CD4-positive, alpha-beta T cell treated with Interleukin-2 at 100 ng/mL for 4 hours (primary cell): ENCODE data around the gene GRK2.
"Not testable (repeated sequence)": the region's sequence is repeated elsewhere in the genome, so short reads cannot be mapped to it uniquely, and the experiment has no call there.

Source experiments
- DNase-seq: peaks from one replicate; pipeline ENCODE4 v3.0.0-alpha.2; 2020; ENCODE audit warnings: low spot score

The GRK2 gene

DNA sequence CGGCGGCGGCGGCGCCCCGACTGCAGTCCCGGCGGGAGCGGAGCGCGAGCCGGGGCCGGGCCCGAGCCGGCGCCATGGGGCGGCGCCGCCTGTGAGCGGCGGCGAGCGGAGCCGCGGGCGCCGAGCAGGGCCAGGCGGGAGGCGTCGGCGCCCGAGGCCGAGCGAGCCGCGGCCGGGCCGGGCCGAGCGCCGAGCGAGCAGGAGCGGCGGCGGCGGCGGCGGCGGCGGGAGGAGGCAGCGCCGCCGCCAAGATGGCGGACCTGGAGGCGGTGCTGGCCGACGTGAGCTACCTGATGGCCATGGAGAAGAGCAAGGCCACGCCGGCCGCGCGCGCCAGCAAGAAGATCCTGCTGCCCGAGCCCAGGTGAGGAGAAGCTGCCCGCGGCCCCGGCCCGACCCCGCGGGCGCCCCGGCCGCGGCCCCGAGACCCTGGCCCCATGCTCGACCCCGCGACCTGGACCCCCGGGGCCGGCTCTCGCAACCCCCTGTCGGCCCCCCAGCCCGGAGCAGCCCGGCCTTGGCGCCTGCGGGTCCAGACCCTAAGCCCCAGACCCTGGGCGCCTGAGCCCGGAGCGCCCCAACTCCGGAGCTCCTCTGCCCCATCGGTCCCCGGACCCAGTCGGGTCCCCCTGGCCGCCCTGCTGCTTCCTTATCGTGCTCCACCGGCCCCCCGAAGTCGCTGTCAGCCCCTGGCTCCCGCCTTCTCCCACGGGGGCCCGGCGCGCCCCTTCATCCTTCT is at the start of gene GRK2:
TSS of gene GRK2 (plus strand) at position 25 of the 739 bp plus-strand sequence. CDS start at position 252, 227 bp downstream.
- peak; percentile 33 for DNase-seq

DNA sequence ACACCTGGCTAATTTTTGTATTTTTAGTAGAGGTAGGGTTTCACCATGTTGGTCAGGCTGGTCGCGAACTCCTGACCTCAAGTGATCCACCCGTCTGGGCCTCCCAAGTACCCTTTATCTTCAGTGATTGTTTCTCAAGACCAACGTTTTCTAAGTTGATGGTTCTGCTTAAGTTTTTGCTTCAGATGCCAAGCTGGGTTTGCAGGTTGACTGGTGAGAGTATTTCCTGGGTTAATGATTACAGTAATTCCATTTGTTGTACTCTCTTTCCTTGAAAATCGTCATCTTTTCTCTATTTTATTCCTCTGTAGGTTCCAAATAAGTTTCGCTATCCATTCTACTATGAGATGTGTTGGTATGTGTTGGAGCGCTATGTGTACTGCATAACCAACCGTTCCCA is 38.5 kb upstream of the GRK2 start:
- no peak for DNase-seq

DNA sequence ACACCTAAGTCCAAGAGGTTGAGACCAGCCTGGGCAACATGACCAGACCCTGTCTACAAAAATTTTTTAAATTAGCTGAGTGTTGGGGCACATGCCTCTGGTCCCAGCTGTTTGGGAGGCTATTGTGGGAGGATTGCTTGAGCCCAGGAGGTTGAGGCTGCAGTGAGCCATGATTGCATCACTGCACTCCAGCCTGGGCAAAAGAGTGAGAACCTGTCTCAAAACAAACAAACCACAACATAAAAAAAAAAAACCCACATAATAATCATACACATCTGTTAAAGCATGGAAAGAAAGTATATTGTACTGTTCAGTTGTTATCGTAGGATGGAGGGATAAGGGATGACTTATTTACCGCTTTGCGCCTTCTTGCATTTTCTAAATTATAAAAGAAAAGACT is 35.9 kb upstream of the GRK2 start:
- no peak for DNase-seq

DNA sequence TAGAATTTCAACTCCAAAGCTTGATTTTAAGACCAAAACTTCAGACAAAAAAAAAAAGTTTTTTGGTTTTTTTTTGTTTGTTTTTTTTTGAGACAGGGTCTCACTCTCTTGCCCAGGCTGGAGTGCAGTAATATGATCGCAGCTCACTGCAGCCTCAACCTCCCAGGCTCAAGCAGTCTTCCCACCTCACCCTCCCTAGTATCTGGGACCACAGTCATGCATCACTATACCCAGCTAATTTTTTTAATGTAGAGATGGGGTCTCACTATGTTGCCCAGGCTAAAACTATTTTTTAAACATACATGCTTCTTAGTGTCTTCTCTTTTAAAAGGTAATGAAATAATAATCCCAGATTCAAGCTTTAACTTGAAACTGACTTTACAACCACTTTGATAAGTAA is 35.4 kb upstream of the GRK2 start:
- DNase-seq: no peak

DNA sequence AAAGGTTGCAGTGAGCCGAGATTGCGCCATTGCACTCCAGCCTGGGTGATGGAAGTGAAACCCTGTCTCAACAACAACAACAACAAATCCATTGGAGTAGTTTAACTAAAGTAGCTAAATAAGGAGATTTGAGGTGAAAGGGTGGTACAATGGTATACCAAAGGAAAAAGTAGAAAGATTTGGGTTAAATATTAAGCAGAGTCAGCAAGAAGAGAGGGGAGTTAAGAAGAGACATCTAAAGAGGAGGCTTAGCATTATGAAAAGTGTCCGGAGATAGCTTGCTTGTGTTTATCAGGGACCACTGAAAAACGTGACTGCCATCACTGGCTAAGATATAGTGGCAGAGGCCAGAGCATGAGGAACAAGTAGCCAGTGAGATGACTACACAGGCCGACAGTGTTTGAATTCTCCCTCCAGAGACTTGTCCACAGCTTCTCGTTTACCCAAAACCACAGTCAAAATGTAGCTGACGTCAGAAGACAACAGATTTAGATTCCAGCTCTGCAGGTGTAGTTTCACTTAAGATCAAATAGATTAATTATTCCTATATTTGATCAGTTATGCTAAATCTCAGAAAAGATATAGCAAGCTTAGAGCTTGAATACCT is 32.6 kb upstream of the GRK2 start:
- no peak for DNase-seq

DNA sequence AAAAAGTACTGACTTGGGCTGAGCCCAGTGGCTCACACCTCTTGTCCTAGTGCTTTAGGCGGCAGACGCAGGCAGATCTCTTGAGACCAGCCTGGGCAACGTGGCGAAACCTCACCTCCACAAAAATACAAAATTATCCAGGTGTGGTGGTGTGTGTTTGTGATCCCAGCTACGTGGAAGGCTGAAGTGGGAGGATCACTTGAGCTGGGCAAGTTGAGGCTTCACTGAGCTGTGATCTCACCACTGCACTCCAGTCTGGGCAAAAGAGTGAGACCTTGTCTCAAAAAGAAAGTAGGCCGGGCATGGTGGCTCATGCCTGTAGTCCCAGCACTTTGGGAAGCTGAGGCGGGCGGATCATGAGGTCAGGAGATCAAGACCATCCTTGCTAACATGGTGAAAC is 31.7 kb upstream of the GRK2 start:
- not testable (repeated sequence) for DNase-seq

DNA sequence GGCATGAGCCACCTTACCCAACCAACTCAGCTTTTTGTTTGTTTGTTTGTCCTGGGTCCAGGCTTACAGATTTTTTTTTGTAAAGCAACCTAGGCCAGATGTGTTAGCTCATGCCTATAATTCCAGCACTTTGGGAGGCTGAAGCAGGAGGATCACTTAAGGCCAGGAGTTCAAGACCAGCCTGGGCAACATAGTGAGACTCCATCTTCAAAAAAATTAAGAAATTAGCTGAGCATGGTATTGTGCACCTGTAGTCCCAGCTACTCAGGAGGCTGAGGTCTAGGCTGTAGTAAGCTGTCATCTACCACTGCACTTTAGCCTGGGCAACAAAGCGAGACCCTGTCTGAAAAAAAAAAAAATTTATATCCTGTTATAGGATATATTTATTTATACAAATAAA is 28.7 kb upstream of the GRK2 start:
- no peak for DNase-seq

DNA sequence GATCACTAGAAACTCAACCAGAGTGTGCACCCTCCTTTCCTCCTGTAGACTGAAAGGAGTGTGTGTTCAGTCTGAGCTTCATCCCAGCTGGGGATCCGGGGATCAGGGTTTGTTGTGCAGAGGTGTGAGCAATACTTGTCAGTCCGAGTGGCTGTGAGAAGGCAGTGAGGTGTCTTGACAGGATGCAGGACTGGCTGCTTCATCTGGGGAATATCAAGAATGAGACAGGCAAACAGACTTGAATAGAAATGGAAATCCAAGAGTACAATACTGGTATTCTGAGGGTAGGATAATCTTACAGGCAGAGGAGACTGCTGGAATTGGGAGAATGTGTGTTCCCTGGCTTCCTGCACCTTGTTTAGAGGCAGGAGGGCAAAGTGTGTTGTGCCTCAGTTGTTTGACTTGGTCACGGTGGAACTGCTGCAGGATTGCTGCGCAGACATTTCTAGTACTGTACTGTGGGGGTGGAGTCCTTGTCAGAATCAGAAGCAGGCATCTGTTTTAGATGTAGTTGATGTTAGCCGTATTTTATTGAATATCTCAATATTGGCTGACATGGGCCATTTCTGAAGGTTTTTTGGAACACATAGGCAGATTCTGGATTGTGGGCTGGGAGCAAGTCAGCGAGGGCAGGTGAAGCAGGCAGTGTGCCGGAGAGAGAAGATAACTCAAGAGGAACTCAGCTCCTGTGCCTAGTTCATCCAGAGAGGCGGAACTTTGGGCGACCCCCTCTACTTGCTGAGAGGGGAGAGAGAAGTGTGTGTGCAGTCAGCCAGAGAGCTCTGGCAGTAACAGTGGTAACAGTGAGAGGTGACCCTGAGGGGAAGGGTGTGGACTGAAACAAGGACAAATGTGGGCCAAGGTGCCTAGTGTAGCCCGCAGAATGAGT is 27.1 kb upstream of the GRK2 start:
- DNase-seq: no peak

DNA sequence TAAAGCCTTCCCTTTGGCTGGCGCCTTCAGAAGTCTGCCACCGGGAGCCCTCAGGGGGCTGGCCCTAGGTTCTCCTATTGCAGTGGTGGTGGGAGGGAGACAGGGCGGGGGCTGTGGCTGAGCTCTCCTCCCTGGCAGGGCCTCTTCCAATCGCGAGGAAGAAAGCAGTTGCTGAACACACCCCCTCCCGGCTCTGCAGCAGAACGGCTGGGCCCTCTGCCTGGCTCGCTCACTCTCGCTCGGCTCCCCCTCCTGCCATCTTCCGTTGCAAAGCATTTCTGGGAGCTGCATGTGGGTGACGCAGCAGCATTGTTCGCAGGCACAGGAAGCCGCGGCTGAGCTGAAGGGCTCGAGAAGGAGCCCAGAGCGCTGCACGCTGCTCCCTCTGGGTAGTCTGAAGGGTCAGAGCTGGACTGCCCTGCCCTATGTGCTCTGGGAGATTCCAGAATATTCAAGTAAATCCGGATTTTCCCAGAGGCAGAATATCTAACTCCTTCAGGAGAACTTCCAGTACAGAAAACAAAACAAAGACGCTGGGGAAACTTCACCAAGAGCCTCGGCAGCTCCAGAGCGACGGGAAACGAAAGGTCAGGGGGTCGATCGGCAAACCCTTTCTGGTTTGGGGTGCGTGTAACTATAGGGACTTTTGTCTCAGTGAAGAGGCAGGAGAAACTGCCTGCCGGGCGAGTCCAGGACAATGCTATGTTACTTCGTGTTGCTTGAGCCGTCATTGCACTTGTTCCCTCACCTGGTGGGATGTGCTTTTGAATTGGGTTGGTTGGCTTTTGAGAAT is 26.3 kb upstream of the GRK2 start:
- DNase-seq: peak; percentile 98

DNA sequence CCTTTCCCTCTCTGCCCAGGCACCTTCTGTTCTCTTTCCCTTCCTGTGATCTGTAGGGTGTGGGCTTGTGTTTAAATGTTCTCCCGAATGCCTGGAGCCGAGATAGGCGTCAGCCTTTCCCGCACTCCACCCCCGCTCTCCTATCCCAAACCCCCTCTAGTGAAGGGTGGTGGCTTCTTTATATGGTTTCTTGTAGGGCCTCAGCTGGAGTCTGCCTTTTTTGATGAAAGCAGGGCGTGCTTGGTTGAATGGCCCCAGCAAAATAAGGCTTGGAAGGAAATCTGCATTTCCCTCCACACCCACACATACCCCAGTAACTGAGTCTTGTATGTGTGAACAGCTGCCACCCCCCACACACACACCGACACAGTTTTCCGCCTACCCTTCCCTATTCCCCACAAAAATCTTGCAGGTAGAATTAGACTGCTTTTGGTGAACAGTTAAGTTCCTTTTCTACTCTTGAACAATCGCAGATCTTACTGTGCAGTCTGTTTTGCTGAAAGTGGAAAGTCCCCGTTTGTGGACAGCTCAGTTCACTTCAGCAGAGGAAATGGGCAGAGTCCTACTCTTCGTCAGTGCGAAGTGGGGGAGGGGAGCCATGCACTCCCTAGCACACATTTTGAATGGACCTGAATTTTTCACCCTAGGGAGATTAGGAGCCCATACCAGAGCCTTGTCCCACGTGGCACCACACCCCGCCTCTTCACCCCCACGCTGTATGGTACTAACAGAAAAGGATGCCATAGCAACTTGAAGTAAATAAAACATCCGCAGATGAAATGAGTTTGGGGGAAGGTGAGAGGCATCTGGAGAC is 25.5 kb upstream of the GRK2 start:
- peak; percentile 94 for DNase-seq

DNA sequence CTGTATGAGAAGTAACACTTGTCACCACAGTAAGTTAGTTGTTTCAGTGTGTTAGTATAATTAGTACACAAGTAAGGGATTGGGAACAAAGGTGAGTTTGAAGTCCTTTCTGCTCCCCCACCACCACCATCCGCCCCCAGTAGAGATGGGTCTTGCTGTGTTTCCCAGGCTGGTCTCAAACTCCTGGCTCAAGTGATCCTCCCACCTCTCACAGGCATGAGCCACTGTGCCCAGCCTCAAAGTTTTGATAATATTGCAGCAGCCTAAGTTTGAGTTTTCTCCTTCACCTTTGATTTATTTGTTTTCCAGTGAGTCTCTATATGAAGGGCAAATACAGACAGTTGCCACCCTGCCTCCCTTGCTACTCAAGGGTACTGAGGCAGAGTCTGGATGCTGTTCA is 23.7 kb upstream of the GRK2 start:
- DNase-seq: no peak

DNA sequence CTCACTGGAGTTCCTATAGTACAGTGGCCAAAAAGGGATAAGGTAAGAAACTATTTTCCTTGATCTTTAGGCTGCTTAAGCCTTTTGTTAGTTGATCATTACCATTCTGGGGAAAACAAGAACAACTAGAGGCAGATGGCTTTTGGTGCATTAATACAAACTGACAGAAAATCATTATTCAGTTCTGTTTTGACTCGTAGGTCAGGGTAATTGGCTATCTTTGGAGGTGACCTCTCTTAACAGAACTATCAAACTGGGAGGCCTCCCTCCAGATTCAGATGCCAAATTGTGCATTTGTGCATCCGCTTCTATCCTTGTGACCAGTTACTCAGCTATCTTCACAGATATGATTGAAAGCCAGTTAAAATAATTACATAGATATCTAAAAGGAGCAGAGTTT is 23.2 kb upstream of the GRK2 start:
- DNase-seq: no peak

DNA sequence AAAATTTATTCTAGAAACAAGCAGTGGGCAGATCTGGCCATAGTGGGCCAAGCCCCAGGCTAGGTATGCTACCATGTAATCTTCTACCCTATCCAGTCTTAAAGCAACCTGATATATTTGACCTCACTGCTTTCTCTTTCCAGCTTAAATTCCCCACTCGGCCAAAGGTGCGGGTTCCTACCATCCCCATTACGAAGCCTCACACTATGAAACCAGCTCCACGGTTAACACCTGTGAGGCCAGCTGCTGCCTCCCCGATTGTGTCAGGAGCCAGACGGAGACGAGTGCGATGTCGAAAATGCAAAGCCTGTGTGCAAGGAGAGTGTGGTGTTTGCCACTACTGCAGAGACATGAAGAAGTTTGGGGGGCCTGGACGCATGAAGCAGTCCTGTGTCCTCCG is 21.2 kb upstream of the GRK2 start:
- no peak for DNase-seq

DNA sequence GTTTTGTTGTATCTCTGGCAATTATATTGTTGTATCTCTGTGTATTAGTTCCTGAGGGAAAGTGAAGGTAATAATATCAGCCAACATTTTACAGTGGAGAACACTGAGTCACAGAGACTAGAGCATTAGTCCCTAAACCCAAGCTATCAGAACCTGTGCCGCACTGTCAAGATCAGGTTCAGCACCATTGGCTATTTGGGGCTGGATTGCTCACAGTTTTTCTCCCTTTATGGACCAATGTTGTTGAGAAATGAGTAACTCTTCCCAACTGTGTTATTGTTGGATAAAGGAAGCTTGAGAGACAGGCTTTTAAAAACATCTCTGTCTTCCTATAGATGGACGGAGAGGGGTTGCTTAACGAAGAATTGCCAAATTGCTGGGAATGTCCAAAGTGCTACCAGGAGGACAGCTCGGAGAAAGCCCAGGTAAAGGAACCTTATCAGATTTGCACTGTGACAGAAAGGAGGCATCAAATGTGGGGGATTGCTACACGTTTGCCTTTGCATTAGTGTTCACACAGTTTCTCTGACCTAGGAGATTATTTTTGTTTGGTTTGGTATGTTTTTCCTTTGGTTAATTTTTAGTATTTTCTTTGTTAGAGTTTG is 18.2 kb upstream of the GRK2 start:
- no peak for DNase-seq

DNA sequence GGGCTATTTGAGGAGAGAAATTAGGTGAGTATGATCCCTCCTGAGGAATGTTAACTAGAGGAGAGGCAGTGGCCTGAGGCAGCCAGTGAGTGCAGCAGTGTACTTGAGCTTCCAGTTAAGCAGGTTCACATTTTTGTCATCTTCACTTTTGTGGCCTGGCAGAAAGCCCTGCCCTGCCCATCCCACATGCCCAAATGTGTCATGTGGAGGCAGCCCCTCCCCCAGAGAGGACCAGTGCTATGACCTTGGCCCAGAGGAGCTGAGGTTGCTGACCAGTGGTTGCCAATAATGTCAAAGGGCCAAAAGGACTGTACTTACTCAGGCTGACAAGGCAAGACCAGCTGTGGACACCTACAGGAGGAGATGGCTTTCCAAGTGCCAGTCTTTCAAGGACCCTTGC is 17.6 kb upstream of the GRK2 start:
- no peak for DNase-seq

DNA sequence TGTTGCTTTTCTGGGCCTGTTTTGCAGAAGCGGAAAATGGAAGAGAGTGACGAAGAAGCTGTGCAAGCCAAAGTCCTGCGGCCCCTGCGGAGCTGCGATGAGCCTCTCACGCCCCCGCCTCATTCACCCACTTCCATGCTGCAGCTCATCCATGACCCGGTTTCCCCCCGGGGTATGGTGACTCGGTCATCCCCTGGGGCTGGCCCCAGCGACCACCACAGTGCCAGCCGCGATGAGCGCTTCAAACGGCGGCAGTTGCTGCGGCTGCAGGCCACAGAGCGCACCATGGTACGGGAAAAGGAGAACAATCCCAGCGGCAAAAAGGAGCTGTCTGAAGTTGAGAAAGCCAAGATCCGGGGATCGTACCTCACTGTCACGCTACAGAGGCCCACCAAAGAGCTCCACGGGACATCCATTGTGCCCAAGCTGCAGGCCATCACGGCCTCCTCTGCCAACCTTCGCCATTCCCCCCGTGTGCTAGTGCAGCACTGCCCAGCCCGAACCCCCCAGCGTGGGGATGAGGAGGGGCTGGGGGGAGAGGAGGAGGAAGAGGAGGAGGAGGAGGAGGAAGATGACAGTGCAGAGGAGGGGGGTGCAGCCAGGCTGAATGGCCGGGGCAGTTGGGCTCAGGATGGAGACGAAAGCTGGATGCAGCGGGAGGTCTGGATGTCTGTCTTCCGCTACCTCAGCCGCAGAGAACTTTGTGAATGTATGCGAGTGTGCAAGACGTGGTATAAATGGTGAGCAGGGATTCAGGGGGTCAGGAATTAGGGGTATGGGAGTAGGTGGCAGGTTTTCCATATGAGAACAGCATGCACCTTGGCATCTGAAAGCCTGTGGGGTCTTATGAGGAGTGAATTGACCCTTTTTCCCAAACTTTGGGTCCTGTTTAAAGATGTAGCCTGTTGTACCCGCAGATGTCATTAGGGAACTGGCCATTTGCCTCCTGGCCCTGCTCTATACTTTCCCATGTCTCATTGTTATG is 15.9 kb upstream of the GRK2 start:
- no peak for DNase-seq

DNA sequence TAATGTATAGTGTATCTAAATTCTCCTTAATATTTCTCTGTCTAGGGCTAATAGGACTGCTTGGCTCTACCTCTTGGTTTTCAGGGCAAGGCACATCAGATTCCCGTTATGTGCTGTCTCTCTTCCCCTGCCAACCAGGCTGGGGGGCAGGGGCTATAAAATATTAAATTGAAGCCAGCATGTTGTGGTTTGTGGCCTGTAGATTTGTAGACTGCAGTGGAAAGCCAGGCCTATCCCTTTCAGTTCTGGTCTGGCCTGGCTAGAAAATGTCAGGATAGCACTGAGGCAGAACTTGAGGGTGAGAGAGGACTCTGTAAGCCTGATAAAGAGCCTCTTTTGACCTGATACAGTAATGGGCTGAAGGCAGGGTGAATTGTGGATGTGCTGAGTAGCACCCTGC is 14.4 kb upstream of the GRK2 start:
- DNase-seq: no peak

DNA sequence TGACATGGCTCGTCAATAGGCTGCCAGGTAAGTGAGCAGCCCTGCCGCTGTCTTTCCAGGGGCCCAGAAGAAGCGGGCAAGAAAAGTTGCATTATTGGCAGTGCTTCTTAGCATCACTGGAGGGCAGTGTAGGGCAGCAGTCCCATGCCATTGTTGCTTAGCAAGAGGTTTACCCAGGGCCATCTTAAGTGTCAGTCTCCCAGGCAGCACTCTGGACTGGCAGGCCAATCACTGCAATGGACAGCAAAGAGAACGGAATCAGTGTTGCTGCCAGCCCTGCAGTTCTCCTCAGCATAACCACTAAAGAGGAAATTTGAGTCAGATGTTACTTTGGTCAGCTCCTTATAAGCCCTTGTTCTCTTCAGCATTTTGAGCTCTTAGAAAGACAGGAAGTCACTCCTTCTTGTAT is 13.4 kb upstream of the GRK2 start:
- no peak for DNase-seq

DNA sequence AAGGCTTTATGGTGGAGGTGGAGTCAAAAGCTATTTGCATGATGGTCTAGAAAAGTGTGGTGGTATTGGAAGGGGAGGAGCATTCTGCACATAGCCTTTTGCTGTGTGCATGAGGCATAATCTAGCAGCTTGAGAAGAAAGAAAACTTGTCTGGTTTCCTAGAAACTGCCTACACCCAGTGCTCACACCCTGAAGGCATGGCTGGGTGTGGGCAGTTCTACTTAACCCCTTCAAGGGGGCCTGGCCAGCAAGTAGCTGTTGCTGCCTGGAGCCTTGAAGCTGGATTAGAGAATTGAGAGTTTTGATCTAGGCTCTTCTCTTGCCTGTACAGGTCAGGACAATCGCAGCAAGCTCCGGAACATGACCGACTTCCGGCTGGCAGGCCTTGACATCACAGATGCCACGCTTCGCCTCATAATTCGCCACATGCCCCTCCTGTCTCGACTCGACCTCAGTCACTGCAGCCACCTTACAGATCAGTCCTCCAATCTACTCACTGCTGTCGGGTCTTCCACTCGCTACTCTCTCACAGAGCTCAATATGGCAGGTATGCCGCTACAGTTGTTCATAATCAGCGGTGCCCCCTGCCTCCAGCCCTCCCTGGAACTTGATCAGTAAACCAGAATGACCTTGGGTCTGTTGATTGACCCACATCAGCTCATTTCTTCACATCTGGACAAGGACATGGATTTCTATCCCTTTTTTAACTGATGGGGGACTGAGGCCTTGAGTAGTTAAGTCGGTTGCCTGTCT is 12.2 kb upstream of the GRK2 start:
- no peak for DNase-seq
